HCT116 (cell line): Measurements from ENCODE around the gene SMG6.

Source experiments
- CEBPB ChIP-seq: IDR thresholded peaks from 2 replicates; pipeline ENCODE4 v1.6.1; 2012; ENCODE audit warnings: low read depth
- CTCF ChIP-seq, 3 experiments: fragments of 200-600 bp in 1 of 3; sonication (generic) in 1 of 3; IDR thresholded peaks in 2 of 3; conservative IDR thresholded peaks in 1 of 3; 2 replicates each; pipeline ENCODE4 v1.5.1; 2012 to 2017; ENCODE audit warnings: low read depth in 2 of 3, low read length in 2 of 3, antibody characterized with exemption in 1 of 3, borderline replicate concordance in 1 of 3, control low read depth in 1 of 3, mild to moderate bottlenecking in 1 of 3, mixed read lengths in 1 of 3, mixed run types in 1 of 3, moderate library complexity in 1 of 3; ENCODE audit not compliant: insufficient read depth in 1 of 3
- EZH2 ChIP-seq: fragments of 200-600 bp; sonication (generic); IDR thresholded peaks from 2 replicates; pipeline ENCODE4 v1.6.1; 2017; ENCODE audit warnings: antibody characterized with exemption, mixed run types
- JUND ChIP-seq: IDR thresholded peaks from 2 replicates; pipeline ENCODE4 v1.6.1; 2012
- POLR2A ChIP-seq: IDR thresholded peaks from 2 replicates; pipeline ENCODE4 v1.7.0; 2011; ENCODE audit warnings: borderline replicate concordance; ENCODE audit not compliant: insufficient read depth, insufficient read length; ENCODE audit errors: extremely low read depth
- POLR2AphosphoS5 ChIP-seq: IDR thresholded peaks from 2 replicates; pipeline ENCODE4 v1.6.1; 2011; ENCODE audit warnings: mild to moderate bottlenecking, low read depth, low read length, moderate library complexity
- RAD21 ChIP-seq: IDR thresholded peaks from 2 replicates; pipeline ENCODE4 v1.6.1; 2012; ENCODE audit warnings: low read depth, mild to moderate bottlenecking
- SP1 ChIP-seq: IDR thresholded peaks from 2 replicates; pipeline ENCODE4 v1.6.1; 2012; ENCODE audit warnings: low read depth
- SRF ChIP-seq: IDR thresholded peaks from 2 replicates; pipeline ENCODE4 v1.6.1; 2012; ENCODE audit warnings: low read depth
- TCF7L2 ChIP-seq: IDR thresholded peaks from 2 replicates; pipeline ENCODE4 v1.7.0; 2011; ENCODE audit warnings: borderline replicate concordance, inconsistent platforms; ENCODE audit not compliant: insufficient read depth, insufficient read length; ENCODE audit errors: extremely low read depth
- ZNF274 ChIP-seq: fragments of 200-500 bp; sonication (Bioruptor generic); IDR thresholded peaks from 2 replicates; pipeline ENCODE4 v1.6.1; 2014; ENCODE audit warnings: mild to moderate bottlenecking, low read depth, low read length, inconsistent platforms

DNA sequence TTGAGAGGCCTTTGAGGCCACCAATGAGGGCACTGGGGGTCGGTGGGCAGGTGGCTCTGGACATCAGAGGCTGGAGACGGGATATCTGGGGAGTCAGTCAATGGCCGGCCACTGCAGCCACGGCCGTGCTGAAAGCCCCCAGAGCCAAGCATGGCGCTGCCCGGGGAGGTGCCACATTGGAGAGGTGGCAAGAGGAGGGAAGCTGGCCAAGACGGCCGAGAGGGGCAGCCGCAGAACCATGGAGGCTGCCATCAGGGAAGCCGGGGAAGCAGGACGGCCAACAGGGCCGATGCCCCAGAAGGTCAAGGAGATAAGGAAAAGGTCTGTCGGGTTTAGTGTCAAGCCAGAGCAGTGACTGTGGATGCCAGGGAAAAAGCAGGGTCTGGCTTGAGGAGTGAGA lies 288.3 kb downstream of the SMG6 start:
- TF ChIP-seq CTCF (IDR thresholded peaks at IDR 0.05 in 2 of 3, conservative IDR thresholded peaks at IDR 0.05 in 1 of 3; ENCODE audit: borderline replicate concordance in 1 of 3, insufficient read depth in 1 of 3, low read depth in 2 of 3, low read length in 2 of 3): no peak
- no peak for TF ChIP-seq POLR2AphosphoS5
- no peak for TF ChIP-seq SP1
- no peak for TF ChIP-seq CEBPB
- no peak for TF ChIP-seq ZNF274
- no peak for TF ChIP-seq EZH2
- TF ChIP-seq SRF: no peak
- TF ChIP-seq POLR2A: no peak
- no peak for TF ChIP-seq TCF7L2
- TF ChIP-seq RAD21: no peak
- no peak for TF ChIP-seq JUND
